GM12892 (cell line): ENCODE results near the gene GNPTAB.
A peak's percentile ranks its signal among the peaks of the same experiment; 100 is the strongest.

Source experiments
- DNase-seq: peaks from one replicate; pipeline ENCODE4 v3.0.0; 2011; ENCODE audit not compliant: insufficient read length
- FAIRE-seq: peaks from 2 replicates; lab custom pipeline; 2011; peaks lifted over from hg19 to GRCh38; lab: Jason Lieb, UNC
- POLR2A ChIP-seq: IDR thresholded peaks from 2 replicates; pipeline ENCODE4 v1.6.1; 2011; ENCODE audit warnings: low read depth, low read length, control low read depth
- POLR2AphosphoS5 ChIP-seq: IDR thresholded peaks from 2 replicates; pipeline ENCODE4 v1.6.1; 2011; ENCODE audit warnings: low read depth, low read length, control low read depth
- TAF1 ChIP-seq: IDR thresholded peaks from 2 replicates; pipeline ENCODE4 v1.6.1; 2011; ENCODE audit warnings: low read depth, mild to moderate bottlenecking, control low read depth, low read length, borderline replicate concordance

The GNPTAB gene

GRCh38 chr12:101841069-101841468, 10.3 kb upstream of the GNPTAB start:
- no peak for TF ChIP-seq POLR2AphosphoS5
- TF ChIP-seq TAF1: no peak
- TF ChIP-seq POLR2A: no peak
- no peak for DNase-seq
- no peak for FAIRE-seq

DNA sequence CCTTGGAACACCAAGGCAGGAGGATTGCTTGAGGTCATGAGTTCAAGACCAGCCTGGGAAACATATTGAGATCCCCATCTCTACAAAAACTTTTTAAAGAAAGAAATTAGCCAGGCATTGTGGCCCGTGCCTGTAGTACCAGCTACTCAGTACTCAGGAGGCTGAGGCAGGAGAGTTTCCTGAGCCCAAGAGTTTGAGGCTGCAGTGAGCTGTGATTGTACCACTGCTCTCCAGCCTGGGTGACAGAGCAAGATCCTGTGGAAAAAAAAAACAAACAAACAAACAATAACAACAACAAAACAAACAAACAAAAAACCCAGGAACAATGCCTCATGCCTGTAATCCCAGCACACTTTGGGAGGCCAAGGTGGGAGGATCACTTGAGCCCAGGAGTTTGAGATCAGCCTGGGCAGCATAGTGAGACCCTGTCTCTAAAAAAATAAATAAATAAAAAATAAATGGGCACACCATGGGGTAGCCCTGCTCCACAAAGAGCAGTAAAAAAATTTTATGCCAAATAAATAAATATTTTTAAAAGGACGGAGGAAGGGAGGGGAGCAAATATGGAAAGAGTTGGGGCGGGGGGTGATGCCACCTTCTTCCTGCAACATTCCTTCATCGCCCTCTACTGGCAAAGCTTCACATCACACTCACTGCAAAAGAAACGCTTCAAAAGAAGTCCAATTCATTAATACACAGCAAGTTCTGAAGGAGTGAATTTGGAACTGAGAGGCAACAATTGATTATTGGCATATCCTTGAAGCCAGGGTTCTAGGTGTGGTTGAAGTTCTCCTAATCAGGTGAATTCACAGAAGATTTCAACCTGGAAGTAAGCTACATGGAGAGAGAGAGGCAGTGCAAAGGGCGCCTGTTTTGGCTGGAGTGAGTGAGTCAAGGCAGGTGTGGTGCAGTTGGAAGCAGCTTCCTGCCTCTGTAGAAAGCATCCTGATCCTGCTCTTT, 8.8 kb upstream of the GNPTAB start:
- TF ChIP-seq TAF1 (no peak), POLR2A (no peak), POLR2AphosphoS5 (no peak)
- DNase-seq (peak; percentile 32), FAIRE-seq (peak; percentile 73)

GRCh38 chr12:101838628-101839323, 8.0 kb upstream of the GNPTAB start:
- FAIRE-seq (peak; percentile 56), DNase-seq (no peak)
- TF ChIP-seq POLR2AphosphoS5 (no peak), POLR2A (no peak), TAF1 (no peak)

- DNase-seq (no peak), FAIRE-seq (no peak)
- TF ChIP-seq POLR2AphosphoS5 (no peak), POLR2A (no peak), TAF1 (no peak)
These were observed 1.3 kb upstream of the GNPTAB start for GRCh38 chr12:101832030-101832429.

DNA sequence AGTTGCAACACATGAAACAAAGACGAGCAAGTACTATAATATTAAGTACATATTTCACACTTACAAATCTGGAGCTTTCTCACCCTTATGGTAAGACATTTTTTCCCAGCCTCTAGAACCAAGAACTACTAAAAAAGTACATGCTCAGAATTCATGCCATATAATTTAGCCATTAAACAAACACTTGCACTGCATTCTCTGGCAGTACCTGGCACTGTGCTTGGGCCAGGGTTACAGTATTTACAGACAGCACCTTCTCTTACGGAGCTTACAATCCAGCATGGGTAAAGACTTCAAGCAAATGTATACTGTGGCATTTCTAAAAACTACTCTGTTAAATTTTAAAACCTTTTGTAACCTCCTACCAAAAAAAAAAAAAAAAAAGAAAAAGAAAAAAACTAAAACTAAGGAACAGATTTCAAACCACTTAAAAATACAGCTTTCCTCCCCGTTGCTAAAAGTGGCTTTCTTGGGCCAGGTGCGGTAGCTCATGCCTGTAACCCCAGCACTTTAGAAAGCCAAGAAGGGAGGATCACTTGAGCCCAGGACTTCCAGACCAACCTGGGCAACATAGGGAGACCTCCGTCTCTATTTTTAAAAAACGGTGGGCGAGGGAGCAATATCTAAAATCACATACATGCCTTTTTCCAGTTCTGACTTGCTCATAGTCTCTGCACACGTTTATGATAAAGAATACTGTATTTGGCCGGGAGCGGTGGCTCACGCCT, 956 bp downstream of the GNPTAB start:
- DNase-seq (no peak), FAIRE-seq (peak; percentile 17)
- TF ChIP-seq TAF1 (no peak), POLR2A (no peak), POLR2AphosphoS5 (no peak)

GRCh38 chr12:101828463-101829196, 2.1 kb downstream of the GNPTAB start:
- TF ChIP-seq TAF1 (no peak), POLR2AphosphoS5 (no peak), POLR2A (no peak)
- DNase-seq (no peak), FAIRE-seq (no peak)

DNA sequence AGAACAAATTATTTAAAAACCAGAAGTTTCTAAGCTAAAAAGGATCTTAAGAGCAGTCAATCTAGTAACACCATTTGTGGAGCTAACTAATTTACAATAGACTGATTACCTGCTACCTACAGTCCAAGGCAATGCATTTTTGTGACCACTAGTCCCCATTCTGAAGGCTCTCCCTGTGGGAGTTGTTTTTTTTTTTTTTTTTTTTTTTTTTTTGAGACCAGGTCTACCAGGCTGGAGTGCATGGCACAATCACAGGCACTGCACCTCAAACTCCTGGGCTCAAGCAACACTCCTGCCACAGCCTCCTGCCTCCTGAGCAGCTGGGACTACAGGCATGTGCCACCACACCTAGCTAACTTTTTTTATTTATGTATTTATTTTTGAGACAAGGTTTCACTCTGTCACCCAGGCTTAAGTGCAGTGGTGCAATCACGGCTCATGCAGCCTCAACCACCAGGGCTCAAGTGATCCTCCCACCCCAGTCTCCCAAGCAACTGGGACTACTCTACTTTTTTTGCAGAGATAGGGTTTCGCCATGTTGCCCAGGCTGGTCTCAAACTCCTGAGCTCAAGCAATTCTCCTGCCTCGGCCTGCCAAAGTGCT, 3.9 kb downstream of the GNPTAB start:
- DNase-seq (no peak), FAIRE-seq (no peak)

GRCh38 chr12:101824831-101825230, 5.9 kb downstream of the GNPTAB start:
- no peak for TF ChIP-seq POLR2A
- no peak for TF ChIP-seq POLR2AphosphoS5
- no peak for TF ChIP-seq TAF1
- DNase-seq: no peak
- peak; percentile 46 for FAIRE-seq

More for the DNA sequence above, 3.9 kb downstream of the GNPTAB start:
- no peak for TF ChIP-seq POLR2AphosphoS5
- TF ChIP-seq TAF1: no peak
- TF ChIP-seq POLR2A: no peak

GRCh38 chr12:101823891-101824290, 6.9 kb downstream of the GNPTAB start:
- FAIRE-seq: peak; percentile 85
- TF ChIP-seq POLR2A: no peak
- TF ChIP-seq POLR2AphosphoS5: no peak
- no peak for TF ChIP-seq TAF1
- peak; percentile 33 for DNase-seq

GRCh38 chr12:101823039-101823438, 7.7 kb downstream of the GNPTAB start:
- no peak for DNase-seq
- TF ChIP-seq POLR2A: no peak
- TF ChIP-seq TAF1: no peak
- TF ChIP-seq POLR2AphosphoS5: no peak
- no peak for FAIRE-seq
